ENCODE measurements around the gene GRAMD1C.
A peak's percentile ranks its signal among the peaks of the same experiment; 100 is the strongest.
"Not testable (repeated sequence)": the region's sequence is repeated elsewhere in the genome, so short reads cannot be mapped to it uniquely, and the experiment has no call there.

Gene GRAMD1C

GRCh38 chr3:113838631-113839209 is at the start of gene GRAMD1C:
Gene GRAMD1C, plus strand, starts transcription at chr3:113838788. Its CDS starts 122 bp downstream, at chr3:113838910.
- peak; percentile 91 for DNase-seq

DNA sequence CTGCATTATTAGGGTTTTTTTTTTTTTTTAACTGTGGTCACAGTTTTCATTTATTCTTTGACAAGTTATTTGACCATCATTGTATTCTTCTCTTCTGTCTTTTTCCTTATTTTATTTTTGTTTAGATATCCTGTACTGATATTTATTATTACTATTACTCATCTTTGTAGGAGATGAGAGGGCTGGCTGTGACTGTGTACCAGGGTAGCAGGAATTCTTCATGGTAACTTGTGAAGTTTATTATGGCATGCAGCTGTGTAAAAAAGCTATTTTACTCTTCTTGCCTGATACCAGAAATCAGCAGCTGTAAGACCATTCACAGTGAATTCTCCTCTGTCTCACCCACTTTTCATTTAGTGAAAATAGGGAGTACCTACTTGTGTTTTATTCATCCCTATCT is 47.2 kb upstream of the GRAMD1C start:
- DNase-seq = no peak

GRCh38 chr3:113794526-113794925 is 44.1 kb upstream of the GRAMD1C start:
- no peak for DNase-seq

DNA sequence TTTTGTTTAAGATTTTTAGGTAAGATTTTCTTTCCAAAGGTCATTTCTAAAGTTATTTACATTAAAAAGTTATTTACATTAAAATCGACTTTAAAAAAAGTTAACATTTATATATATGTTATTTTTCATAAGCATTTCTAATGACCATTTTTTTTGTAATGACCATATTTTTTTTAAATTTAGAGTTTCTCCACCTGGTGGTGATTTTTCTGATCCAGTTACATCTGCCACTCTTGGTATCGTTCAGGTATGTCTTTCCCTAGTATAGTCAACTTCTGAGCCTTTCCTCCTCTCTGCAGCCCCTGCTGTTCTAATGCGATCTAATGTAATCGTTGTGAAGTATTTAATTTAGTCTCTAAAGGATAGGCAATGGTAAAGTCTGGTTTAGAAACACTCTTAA is 42.9 kb upstream of the GRAMD1C start:
- DNase-seq = no peak

GRCh38 chr3:113802795-113803455 is 35.7 kb upstream of the GRAMD1C start:
- DNase-seq = no peak

DNA sequence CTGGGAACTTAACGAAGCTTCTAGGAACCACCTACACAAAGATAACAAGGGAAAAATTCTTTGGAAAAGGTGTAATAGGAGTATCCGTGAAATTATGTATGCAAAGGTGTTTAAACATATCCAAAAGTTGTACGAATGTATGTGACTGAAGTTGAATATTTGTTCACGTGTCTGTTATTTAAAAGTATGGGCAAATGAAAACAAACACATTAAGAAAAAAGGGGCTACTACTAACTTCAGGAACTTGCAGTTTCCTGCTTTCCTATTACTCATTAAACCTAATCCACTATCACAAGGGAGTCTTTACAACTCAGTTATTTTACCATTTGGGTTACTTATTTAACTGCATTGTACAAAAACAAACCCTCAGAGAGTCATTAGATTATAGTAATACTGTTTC is 33.9 kb upstream of the GRAMD1C start:
- no peak for DNase-seq

DNA sequence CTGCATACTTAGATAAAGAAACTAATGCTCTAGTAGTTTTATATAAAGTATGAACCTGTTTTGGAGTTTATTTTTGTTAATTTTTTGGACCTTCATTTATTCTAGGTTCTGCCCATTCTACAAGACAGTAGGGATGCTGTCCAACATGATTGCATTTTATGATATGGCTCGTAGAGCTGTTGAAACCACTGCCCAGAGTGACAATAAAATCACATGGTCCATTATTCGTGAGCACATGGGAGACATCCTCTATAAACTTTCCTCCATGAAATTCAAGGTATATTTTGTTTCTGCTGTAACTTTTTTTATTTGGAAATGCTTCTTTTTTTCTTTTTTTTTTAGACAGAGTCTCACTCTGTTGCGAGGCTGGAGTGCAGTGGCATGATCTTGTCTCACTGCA is 33.3 kb upstream of the GRAMD1C start:
- no peak for DNase-seq

DNA sequence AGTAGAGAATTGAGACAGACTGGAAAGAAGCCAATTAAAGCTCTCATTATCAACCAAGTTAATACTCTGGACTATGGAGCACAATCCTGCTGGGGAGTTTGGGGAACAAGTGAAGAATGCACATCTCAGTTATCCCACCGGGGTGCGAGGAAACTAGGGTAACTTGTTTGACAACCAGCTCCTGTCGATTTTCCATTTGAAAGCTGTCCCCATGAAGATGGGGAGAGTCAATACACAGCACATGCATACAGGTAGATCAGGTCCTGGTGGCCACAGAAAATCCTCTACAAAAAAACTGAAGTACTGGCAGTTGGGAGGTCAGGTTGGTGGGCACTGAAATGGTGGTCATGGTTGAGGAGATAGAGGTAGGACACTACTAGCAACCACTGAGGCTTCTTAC is 25.7 kb upstream of the GRAMD1C start:
- no peak for DNase-seq

- no peak for DNase-seq
Observed at GRCh38 chr3:113819866-113820265, 18.7 kb upstream of the GRAMD1C start.

DNA sequence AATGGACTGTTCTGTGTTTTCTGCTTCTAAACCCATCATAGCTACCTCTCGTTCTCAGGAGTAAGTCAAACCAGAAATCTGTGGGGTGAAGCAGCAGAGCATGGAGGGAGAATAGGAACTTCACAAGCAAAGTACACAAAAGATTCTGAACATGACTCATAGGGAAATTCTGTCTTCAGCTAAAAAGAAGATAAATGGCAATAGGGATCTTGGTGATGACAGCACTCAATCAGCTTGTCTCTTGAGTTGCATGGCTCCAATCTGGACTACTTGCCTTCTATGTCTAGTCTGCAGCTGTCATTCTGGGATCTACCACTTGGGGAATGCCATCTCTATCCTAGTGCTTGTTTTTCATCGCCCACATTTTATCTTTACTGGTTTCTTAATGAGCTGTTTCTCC is 13.5 kb upstream of the GRAMD1C start:
- DNase-seq = no peak

- no peak for DNase-seq
Observed at GRCh38 chr3:113828600-113828999, 10.0 kb upstream of the GRAMD1C start.

- DNase-seq = no peak
Observed at GRCh38 chr3:113829576-113830354, 8.8 kb upstream of the GRAMD1C start.

DNA sequence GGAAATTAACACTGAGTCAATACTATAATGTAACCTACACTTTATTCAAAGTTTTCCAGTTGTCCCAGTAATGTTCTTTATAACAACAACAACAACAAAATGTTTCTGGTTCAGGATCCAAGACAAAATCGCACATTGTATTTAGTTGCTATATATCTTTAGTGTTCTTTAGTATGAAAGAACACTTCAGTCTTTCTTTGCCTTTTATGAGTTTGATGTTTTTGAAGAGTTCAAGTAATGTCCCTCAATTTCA is 7.6 kb upstream of the GRAMD1C start:
- no peak for DNase-seq

GRCh38 chr3:113832477-113833164 is 6.0 kb upstream of the GRAMD1C start:
- peak; percentile 56 for DNase-seq

- no peak for DNase-seq
Observed at GRCh38 chr3:113834983-113835382, 3.6 kb upstream of the GRAMD1C start.

GRCh38 chr3:113839551-113839950 is 963 bp downstream of the GRAMD1C start:
- DNase-seq = no peak

DNA sequence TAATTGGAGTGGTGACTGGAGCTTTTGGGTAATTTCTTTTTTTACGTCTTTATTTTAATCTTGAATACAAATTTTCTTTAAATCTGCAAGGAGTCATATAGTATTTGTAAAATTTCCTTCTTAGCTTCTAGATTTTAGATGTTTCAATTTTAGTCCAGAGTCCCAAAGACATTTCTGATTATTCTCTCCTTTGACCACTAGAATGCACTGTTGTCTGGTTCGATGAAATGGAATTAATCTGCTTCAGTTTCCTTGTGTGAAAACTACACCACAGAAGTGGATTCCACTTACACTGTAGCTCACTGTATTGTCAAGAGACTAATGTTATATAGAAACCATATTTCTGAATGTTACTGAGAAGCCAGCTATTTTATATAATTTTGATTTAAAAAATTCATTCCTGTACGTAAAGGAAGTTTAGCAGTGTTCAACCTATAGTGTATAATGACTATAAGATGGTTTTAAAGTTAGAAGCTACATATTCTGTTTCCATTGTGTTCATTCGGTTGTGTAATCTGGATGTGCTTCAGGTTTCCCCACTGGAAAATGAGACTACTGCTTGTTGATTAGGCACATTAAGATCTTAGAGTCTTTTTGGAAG is 6.1 kb downstream of the GRAMD1C start:
- no peak for DNase-seq

GRCh38 chr3:113847247-113847646 is 8.7 kb downstream of the GRAMD1C start:
- DNase-seq = no peak

GRCh38 chr3:113847664-113848461 is 9.3 kb downstream of the GRAMD1C start:
- no peak for DNase-seq

DNA sequence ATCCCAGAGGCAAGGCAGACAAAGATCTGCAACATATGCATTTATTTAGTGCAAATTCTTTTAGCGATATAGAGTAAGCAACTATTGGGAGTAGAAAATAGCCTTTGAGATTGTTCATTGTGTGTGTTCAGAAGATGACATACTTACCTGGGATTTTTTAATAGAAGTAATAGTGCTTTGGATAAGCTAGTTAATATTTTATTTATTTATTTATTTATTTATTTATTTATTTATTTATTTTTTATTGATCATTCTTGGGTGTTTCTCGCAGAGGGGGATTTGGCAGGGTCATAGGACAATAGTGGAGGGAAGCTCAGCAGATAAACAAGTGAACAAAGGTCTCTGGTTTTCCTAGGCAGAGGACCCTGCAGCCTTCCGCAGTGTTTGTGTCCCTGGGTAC is 10.5 kb downstream of the GRAMD1C start:
- DNase-seq = not testable (repeated sequence)

- DNase-seq = not testable (repeated sequence)
Observed at GRCh38 chr3:113849841-113850240, 11.3 kb downstream of the GRAMD1C start.

DNA sequence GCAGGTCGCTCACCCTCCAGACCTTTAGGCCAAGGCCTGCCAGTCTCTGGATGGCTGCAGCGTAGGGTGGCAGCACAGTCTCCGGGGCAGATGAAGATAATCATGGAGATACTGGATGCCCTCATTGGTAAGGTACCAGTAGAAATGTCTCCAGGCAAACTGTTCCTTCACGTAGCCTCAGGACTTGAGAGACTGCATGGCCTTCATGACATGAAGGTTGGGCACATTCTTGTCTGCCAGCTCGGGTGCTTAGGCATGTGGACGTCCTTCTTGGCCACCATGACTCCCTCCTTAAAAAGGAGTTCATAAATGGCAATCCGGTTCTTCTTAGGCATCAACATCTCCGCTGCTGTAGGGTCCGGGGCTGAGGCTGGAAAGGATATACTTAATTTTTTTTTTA is 11.8 kb downstream of the GRAMD1C start:
- DNase-seq = not testable (repeated sequence)

- DNase-seq = no peak
Observed at GRCh38 chr3:113852506-113852905, 13.9 kb downstream of the GRAMD1C start.
